IPS DF 4.7 (cell line): ENCODE measurements around the gene OR56B4.
"Not testable (repeated sequence)": the region's sequence is repeated elsewhere in the genome, so short reads cannot be mapped to it uniquely, and the experiment has no call there.

Experiments used
- DNase-seq: peaks from one replicate; pipeline ENCODE4 v3.0.0-alpha.2; 2013; ENCODE audit warnings: low spot score; ENCODE audit errors: extremely low read depth

Gene OR56B4, protein sequence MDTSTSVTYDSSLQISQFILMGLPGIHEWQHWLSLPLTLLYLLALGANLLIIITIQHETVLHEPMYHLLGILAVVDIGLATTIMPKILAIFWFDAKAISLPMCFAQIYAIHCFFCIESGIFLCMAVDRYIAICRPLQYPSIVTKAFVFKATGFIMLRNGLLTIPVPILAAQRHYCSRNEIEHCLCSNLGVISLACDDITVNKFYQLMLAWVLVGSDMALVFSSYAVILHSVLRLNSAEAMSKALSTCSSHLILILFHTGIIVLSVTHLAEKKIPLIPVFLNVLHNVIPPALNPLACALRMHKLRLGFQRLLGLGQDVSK

DNA sequence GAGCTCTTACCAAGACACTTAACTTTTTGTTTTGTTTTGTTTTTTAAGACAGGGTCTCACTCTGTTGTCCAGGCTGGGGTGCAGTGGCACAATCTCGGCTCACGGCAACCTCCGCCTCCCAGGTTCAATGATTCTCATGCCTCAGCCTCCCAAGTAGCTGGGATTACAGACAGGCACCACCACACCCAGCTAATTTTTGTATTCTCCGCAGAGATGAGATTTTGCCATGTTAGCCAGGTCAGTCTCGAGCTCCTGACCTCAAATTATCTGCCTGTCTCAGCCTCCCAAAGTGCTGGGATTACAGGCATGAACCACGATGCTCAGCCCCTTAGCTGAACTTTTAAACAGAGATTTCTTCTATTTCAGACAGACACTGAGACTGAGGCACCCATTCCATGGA lies at the start of gene OR56B4:
Gene OR56B4 (plus strand): TSS at position 301 of the 400 bp plus-strand sequence. CDS start 95 bp downstream, at position 396.
- not testable (repeated sequence) for DNase-seq

DNA sequence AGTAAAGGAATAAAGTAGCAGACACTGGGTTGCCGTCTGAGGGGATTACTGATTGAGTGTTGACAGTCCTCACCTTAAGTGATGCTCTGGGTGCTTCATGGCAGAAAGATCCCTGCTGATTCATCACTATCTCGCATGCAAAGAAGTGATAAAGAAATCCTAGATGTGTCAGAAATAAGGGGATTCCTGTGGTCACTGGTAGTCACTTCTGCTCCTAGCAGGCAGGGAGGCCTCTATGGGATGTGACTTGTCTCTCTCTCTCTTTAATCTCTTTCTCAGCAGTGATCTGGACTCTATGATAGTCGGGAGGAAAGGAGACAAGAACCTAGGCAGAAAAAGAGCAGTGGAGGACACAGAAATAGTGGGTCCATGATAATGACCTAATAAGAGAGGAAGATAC lies 46.0 kb upstream of the OR56B4 start:
- no peak for DNase-seq

DNA sequence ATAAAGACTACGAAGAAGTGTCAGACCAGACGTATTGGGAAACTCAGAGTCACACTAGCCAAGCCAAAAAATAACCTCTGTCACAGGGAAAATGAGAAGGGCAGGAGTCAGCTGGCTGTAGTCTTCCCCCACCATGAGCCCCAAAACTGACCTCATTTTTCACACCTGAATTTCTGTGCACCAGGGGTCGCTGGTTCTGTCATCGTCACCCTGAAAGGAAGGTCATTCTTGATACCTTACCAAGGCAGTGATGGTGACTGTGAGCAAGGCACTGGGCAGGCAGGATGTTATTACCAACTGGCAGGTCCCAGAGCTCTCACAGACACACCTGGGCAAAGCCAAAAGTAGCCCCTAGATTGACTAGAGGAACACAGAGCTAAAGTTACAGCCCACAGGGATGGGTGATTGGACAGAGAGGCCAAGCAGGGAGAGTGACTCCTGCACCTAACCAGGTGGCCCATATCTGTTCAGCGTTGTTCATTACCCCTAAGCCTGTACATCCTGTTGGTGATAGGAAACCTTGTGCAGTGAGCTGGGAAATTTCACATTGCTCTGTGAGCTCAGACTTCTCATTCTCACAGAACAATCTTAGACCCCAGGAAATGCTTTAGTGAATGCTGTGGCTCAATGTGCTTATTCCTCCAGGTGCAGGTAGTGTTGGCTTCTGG lies 44.7 kb upstream of the OR56B4 start:
- DNase-seq, result no peak

DNA sequence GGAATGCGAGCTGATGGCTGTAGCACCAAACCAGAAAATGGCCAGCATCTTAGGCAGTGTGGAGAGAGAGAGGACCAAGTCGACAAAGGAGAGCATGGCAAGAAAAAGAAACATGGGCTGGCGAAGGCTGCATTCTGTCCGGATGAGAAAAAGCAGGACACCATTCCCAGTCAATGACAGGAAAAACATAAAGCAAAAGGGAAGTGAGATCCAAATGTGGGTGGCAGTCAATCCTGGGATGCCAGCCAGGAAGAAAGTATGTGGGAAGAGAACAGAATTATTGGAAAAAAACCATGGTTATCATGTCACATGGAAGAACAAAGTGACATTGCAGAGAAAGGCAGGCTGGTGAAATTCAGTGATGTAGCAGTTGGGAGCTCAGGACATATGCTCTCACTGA lies 40.0 kb upstream of the OR56B4 start:
- DNase-seq, result no peak

DNA sequence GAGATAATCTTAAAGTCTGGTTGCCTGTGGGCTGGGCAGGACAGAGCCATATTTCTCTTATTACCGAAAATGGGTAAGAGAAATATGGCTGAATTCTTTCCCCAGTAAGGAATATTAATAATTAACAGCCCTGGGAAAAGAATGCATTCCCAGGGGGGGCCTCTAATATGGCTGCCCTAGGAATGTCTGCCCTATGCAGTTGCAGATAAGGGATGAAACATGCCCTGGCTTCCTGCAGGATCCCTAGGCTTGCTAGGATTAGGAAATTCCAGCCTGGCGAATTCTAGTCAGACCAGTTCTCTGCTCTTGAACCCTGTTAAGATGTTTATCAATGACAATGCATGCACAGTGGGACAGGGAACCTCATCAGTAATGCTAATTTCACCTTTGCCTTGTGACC lies 31.0 kb upstream of the OR56B4 start:
- DNase-seq, result not testable (repeated sequence)

DNA sequence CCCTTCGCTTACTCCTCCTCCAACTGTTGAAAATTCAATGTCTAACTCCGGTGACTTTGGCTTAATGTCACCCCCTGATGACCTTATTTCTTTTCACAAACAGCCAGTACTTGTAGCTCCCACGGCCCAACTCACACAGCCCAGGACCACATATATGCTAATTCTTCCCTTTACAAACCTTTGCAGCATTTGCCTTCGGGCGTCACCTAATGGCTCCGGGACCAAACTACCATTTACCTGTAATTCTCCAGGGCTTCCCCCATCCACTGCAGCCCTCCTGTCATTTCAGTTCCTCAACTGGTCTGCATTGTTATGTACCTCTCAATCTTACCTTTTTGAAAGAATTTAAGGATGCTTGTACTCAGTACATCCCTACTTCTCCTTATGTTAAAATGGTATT lies 29.8 kb upstream of the OR56B4 start:
- no peak for DNase-seq

DNA sequence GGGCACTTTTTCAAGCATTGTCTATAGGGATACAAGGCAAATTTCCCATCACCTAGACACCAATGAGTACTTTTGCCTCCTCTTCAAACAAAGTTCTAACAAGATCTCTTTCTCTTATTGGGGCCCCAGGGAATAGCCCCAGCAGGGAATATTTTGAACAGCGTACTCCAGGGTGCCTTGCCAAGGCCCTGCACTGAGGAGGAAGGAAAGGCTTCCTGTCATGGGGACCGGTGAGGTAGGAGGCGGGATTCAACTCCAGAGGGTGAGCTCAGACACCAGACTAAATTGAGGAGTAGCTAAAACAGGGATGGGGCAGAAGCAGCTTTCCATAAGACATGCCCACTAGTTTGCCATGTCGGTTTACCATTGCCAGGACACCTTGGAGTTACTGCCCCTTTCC lies 28.0 kb upstream of the OR56B4 start:
- DNase-seq, result no peak

DNA sequence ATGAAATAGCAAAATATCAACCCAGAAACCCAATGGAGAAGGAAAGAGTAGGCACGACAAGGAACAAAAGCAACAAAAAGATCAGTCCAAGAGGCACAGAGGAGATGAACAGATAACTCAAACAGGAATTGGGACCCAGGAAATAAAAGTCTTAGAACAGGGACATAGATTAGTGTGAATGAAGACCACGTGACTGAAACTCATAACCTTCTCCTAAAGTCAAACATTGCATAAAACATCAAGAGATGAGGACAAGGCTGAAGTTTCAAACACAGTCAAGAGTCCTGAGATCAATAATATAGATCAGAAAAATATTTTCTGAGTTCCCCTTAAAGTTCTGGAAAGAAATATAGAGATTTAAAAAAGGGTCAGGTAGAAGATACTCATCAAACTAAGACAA lies 24.4 kb upstream of the OR56B4 start:
- DNase-seq, result no peak

DNA sequence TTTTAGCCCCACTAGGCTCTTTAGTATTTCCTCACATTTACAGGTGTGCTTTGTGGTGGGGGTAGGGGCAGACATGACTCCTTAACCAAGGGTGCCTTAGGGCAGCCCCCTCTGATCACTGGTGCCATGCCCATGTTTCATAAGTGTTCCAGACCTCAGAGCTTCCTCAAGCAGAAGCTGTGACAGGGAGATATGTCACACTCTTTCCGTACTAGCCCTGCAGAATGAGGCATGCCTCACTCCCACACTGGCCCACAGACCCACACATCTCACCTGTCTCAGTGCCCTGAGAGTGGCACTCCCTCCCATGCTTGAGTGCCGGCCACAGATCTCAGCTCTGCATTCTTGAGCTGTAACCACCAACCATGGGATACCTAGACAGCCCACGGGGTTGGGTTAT lies 22.9 kb upstream of the OR56B4 start:
- DNase-seq, result no peak

DNA sequence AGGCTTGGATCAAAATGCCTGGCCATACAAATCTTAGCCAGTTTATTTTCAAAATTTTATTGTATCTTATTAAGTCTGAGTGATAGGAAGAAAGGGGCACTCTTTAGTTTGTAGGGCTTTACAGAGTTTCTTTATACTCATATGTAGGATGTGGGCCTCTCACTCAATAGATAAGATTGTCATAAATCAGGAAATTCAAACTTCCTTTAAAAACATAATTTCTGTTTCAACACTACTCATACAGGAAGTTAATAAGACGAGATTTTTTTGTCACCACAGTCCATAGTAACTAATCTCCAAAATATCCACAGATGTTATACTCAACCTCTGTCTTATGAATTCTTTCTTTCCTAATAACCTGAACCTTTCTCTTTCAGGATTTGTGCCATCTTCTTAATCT lies 13.3 kb upstream of the OR56B4 start:
- no peak for DNase-seq

DNA sequence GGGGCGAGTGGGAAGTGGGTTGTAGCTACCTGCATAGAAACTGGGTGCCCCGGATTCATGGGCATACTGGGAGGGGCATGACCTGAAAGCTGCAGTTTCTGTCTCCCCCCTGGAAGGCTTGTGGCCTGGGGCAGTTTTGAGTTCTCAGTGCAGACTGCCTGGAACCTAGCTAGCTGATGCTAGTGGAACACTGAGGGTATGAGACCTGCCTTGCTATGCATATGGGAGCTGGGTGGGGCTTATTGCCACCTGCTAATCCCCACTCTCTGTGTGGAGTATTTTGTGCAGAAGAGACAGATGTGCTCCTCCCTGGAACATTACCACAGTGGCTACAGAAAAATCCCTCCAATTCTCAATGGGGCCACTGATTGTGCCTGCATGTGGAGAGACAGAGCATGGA lies 11.7 kb upstream of the OR56B4 start:
- DNase-seq, result no peak

DNA sequence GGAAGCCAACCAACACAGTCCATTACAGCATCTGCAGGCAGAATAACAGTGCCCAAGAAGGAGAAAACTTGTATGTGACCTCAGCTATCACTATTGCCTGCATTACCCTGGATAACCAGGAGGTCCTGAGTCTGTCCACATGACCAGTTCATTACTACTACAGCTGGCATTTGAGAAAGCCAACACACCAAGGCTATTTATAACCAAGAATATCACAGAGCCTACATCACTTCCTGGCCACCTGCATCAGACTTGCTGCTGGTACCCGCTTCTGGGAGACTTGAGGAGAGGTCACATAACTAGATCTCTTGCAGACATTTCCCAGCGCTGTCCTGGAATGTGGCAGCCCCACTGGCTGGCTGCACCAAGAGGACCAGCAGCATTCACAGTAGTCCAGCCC lies 11.1 kb upstream of the OR56B4 start:
- no peak for DNase-seq

DNA sequence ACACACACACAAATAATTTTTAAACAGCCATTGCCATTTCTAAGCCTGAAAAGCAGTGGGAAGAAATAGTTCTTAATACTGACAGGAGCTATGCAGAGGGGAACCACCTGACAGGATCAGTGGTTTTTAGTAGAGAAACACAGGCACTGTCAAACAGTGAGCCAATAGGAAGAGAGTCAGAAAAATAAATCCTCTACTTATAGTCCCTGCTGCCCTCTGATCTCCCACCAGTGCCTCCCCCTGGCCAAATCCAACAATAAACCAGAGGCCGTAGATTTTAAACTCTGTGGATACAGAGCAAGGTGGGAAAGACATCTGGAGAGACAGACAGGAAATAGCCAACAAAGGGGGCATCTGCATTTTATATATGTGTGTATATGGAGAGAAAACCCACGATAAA lies 7.9 kb upstream of the OR56B4 start:
- no peak for DNase-seq

DNA sequence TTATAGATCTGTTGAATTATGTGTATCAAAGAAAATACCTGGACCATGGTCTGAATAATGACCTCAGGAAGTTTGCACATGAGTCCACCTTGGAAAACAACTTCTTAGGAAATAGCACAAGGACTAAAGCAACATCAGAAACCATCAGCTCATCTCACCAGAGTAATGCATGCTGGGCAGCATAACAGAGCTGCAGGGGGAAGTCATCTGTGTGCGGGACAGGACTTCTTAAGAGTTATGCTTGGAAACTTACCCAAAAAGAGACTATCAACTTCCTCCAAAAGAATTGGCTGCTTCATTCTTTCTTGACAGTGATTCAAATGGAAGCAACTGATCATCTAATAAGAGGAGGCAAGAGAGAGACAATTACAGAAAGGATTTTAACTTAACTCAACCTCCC lies 2.5 kb downstream of the OR56B4 start:
- no peak for DNase-seq

DNA sequence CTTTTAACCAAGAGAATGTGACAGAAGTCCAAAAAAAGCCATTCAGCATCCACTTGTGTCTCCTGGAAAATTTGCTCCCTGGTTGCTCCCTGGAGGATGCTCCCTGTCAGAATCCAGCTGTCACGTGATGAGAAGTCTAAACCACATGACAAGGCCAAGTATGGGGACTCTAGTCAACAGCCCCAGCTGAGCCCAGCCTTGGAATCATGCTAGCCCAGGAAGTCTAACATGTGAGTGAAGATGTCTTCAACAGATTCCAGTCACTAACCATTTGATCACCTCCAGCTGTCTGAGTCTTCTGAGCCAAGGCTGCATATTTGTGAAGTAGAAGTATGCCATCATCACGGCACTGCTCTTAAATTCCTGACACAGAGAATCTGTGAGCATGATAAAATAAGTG lies 4.2 kb downstream of the OR56B4 start:
- DNase-seq, result no peak

DNA sequence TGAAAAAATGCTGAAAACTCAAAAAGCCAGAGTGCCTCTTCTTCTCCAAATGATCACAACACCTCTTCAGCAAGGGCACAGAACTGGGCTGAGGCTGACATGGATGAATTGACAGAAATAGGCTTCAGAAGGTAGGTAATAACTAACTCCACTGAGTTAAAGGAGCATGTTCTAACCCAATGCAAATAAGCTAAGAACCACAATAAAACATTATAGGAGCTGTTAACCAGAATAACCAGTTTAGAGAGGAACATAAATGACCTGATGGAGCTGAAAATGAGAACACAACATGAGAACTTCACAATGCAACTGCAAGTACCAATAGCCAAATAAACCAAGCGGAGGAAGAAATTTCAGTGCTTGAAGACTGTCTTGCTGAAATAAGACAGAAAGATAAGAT lies 9.2 kb downstream of the OR56B4 start:
- DNase-seq, result no peak

DNA sequence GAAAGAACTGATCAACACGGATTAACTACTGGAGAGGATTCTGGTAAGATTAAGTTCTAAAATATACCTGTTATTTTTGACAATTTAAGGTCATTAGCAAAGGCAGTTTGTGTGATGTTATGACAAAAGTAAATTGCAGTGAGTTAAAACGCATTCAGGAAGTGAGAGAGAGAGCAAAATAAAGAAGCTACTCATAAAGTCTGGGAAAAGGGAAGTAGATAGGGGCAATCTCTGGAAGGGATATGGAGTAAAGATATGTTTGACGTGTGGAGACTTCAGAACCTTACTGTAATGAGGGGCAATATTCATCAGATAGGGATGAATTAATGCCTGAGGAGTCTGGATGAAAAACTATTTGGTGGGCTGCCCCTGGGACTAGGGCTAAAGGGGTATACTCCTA lies 16.8 kb downstream of the OR56B4 start:
- DNase-seq, result no peak

DNA sequence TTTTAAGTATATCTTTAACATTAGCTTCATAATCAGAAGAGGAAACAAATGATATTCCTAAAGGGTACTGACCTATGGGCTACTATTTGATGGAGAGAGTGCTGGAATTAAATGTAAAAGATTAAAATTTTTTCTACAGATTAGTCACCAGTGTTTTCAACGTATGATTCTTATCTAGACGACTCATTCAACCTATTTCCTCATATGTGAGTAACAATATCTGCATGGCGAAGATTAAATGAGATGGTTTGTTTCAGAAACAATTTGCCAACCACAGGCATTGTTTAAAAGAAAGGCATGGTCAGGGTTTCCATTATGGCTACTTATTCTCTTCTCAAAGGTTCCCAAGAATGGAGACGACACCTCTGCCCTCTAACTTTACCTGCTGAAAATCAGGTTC lies 20.4 kb downstream of the OR56B4 start:
- no peak for DNase-seq

DNA sequence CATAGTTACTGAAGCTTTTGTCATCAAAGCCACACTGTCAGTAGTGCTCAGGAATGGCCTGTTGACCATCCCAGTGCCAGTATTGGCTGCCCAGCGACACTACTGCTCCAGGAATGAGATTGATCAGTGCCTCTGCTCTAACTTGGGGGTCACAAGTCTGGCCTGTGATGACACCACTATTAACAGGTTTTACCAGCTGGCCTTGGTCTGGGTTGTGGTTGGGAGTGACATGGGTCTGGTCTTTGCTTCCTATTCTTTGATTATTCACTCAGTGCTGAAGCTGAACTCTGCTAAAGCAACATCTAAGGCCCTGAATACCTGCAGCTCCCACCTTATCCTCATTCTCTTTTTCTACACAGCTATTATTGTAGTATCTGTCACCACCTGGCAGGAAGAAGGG lies 21.5 kb downstream of the OR56B4 start:
- no peak for DNase-seq

DNA sequence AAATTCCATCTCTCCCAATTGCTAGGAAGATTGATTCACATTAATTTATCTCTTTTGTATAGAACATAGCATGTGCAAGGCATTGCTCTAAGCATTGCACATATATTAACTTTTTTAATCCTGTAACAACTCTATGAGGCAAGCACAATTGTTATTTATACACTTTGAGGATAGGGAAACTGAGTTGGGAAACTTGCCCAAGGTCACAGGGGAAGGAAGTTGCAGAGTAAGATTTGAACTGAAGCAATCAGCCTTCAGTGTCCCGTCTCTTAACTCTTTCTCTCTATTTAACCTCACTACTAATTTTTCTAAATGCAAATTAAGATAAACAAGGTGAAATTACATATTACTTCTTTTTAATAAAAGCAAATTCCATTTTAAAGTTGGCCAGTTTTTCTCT lies 22.2 kb downstream of the OR56B4 start:
- no peak for DNase-seq

DNA sequence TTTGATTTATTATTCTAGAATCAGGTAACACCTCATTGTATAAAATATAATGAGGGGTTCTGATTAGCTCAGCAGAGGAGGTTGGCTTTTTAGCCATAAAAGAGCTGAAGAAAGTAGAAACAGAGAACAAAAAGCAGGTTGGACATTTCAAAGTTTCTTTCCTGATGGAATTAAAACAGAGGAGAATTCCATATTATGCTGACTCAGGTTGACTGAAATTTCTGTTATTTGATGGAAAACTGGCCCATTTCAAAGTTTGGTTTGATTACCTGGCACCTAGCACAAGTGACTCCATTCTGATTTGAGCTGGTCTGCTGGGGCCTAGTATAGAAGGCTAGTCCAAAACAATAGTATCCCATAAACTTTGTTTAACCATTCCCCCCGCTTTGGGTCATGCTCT lies 24.9 kb downstream of the OR56B4 start:
- DNase-seq, result no peak

DNA sequence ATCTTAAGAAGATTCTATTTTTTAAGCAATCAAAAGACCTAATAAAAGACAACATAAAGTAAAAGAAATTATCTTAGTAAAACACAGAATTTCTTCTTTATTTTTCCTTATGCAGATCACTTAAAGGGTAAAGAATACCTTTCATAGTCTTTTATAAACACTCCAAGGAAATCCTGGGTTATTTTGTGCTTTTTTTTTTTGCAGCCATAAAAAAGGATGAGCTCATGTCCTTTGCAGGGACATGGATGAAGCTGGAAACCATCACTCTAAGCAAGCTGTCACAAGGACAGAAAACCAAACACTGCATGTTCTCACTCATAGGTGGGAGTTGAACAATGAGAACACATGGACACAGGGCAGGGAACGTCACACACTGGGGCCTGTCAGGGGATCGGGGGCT lies 28.5 kb downstream of the OR56B4 start:
- DNase-seq, result not testable (repeated sequence)

DNA sequence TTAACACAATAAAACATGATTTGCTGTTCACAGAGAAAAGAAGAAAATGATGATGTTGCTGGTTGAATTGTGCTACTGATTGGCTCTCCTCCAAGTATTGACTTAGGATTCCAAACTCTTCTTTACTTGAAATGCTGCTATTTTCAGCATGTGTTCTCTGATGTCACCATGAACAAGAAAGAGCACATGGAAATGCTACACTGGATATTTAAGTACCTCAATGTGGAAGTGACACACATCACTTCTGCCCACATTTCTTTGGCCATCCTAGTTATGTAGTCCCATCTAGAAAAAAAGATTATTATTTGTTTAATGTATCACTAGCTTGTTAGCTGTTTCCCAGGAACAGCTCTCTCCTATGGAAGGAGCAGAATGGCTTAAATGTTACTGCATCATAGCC lies 35.5 kb downstream of the OR56B4 start:
- no peak for DNase-seq
